Medulla oblongata (tissue), 1 donor: Measurements from ENCODE around the gene OTUD3.
"Not testable (repeated sequence)": the region's sequence is repeated elsewhere in the genome, so short reads cannot be mapped to it uniquely, and the experiment has no call there.

Experiments used
- DNase-seq: peaks from one replicate; pipeline ENCODE4 v3.0.0-alpha.2; 2015; ENCODE audit errors: extremely low spot score

OTUD3 gene

GRCh38 chr1:19869453-19869852, 12.7 kb upstream of the OTUD3 start:
- DNase-seq = not testable (repeated sequence)

GRCh38 chr1:19869929-19870328, 12.3 kb upstream of the OTUD3 start:
- DNase-seq = no peak

GRCh38 chr1:19872190-19872589, 10.0 kb upstream of the OTUD3 start:
- no peak for DNase-seq

- DNase-seq = no peak
These were observed 4.9 kb upstream of the OTUD3 start for GRCh38 chr1:19877181-19877750.

- DNase-seq = no peak
These were observed 4.2 kb upstream of the OTUD3 start for GRCh38 chr1:19877821-19878636.

GRCh38 chr1:19878637-19878985, 3.6 kb upstream of the OTUD3 start:
- DNase-seq = no peak

- no peak for DNase-seq
These were observed 3.0 kb upstream of the OTUD3 start for GRCh38 chr1:19879227-19879626.

- no peak for DNase-seq
These were observed 2.5 kb upstream of the OTUD3 start for GRCh38 chr1:19879661-19880060.

- not testable (repeated sequence) for DNase-seq
These were observed 1.4 kb upstream of the OTUD3 start for GRCh38 chr1:19880841-19881240.

GRCh38 chr1:19884312-19884711, 2.1 kb downstream of the OTUD3 start:
- DNase-seq = no peak

GRCh38 chr1:19885821-19886220, 3.6 kb downstream of the OTUD3 start:
- no peak for DNase-seq

- no peak for DNase-seq
These were observed 5.9 kb downstream of the OTUD3 start for GRCh38 chr1:19888112-19888511.

- no peak for DNase-seq
These were observed 7.5 kb downstream of the OTUD3 start for GRCh38 chr1:19889656-19890055.

- no peak for DNase-seq
These were observed 9.9 kb downstream of the OTUD3 start for GRCh38 chr1:19892129-19892528.

GRCh38 chr1:19892628-19893168, 10.5 kb downstream of the OTUD3 start:
- no peak for DNase-seq

GRCh38 chr1:19893687-19894086, 11.5 kb downstream of the OTUD3 start:
- DNase-seq = no peak

- DNase-seq = no peak
These were observed 12.0 kb downstream of the OTUD3 start for GRCh38 chr1:19894218-19894617.

- no peak for DNase-seq
These were observed 19.5 kb downstream of the OTUD3 start for GRCh38 chr1:19901653-19902052.

GRCh38 chr1:19903621-19904020, 21.4 kb downstream of the OTUD3 start:
- no peak for DNase-seq

GRCh38 chr1:19907456-19907855, 25.3 kb downstream of the OTUD3 start:
- DNase-seq = no peak

GRCh38 chr1:19909392-19909791, 27.2 kb downstream of the OTUD3 start:
- DNase-seq = no peak

GRCh38 chr1:19909971-19910370, 27.8 kb downstream of the OTUD3 start:
- DNase-seq = no peak

- DNase-seq = no peak
These were observed 28.5 kb downstream of the OTUD3 start for GRCh38 chr1:19910650-19911049.
